HepG2 (cell line): Measurements from ENCODE around the gene SDHAF1. TPM values are rescaled to one million over a fixed set of nuclear protein-coding genes. Genes with fewer than 3 reads are reported as not detected.

Experiments
- ATAC-seq: fragments of 200-7000 bp; cut with Tn5 transposase; 3 replicates; pipeline ENCODE4 v1.9.1; 2020; ENCODE audit warnings: mild to moderate bottlenecking, moderate library complexity
- BruUV-seq: library from RNA; stranded (reverse); fragments of 400-500 nt; replicated peaks from 2 replicates; lab custom pipeline; 2021; lab: Mats Ljungman, UMichigan
- CTCF ChIA-PET: fragments of 300-600 bp; formaldehyde crosslinking; extraction: SDS; loops from one replicate; lab custom pipeline; 2021; ENCODE audit warnings: low total read pairs, inconsistent platforms, low intra/inter-chr PET ratio; lab: Yijun Ruan, JAX
- POLR2A ChIA-PET: fragments of 350-600 bp; sonication (Branson Sonifier 250); formaldehyde crosslinking; loops from one replicate; lab custom pipeline; 2020; ENCODE audit warnings: antibody characterized with exemption, inconsistent platforms; lab: Yijun Ruan, JAX
- DNase-seq: peaks from one replicate; pipeline ENCODE4 v3.0.0-alpha.2; 2015; ENCODE audit warnings: low spot score
- FAIRE-seq: peaks from 3 replicates; lab custom pipeline; 2011; peaks lifted over from hg19 to GRCh38; lab: Jason Lieb, UNC
- H2AFZ ChIP-seq: one replicate; pipeline ENCODE4 v1.6.1; 2011; ENCODE audit warnings: low read length, inconsistent platforms
- H3K27ac ChIP-seq: fragments of 300-600 bp; 3 replicates; pipeline ENCODE4 v1.8.0; 2011; ENCODE audit warnings: mixed run types, mild to moderate bottlenecking, mixed read lengths, low read length, inconsistent platforms; ENCODE audit not compliant: insufficient read depth; ENCODE audit errors: extremely low read length
- H3K27me3 ChIP-seq, 2 experiments: fragments of 200-600 bp in 1 of 2; 2 replicates in 1 of 2; 3 replicates in 1 of 2; pipeline versions ENCODE4 v1.6.0 to v1.8.0; 2011; ENCODE audit warnings: low read length in 2 of 2, mild to moderate bottlenecking in 2 of 2, moderate library complexity in 2 of 2, inconsistent platforms in 1 of 2; ENCODE audit not compliant: insufficient read depth in 2 of 2, control insufficient read depth in 1 of 2
- H3K36me3 ChIP-seq, 2 experiments: fragments of 200-600 bp in 1 of 2; replicated peaks in 1 of 2; 2 replicates in 1 of 2; 3 replicates in 1 of 2; pipeline versions ENCODE4 v1.5.1 to v1.8.0; 2011; ENCODE audit warnings: low read length in 2 of 2, inconsistent platforms in 1 of 2; ENCODE audit not compliant: insufficient read depth in 2 of 2, control insufficient read depth in 1 of 2
- H3K4me1 ChIP-seq: 2 replicates; pipeline ENCODE4 v1.5.1; 2012; ENCODE audit warnings: low read length, inconsistent platforms; ENCODE audit not compliant: insufficient read depth
- H3K4me2 ChIP-seq: 2 replicates; pipeline ENCODE4 v1.6.0; 2011; ENCODE audit warnings: low read depth, low read length, inconsistent platforms
- H3K4me3 ChIP-seq, 3 experiments: fragments of 200-600 bp in 1 of 3; sonication (generic), shearing (Covaris generic) in 1 of 3; replicated peaks in 1 of 3; 2 replicates each; pipeline ENCODE4 v1.5.1; 2011 to 2016; ENCODE audit warnings: low read length in 3 of 3, inconsistent platforms in 2 of 3, low read depth in 2 of 3, mild to moderate bottlenecking in 2 of 3, control low read depth in 1 of 3, mixed read lengths in 1 of 3; ENCODE audit not compliant: insufficient read depth in 1 of 3
- H3K79me2 ChIP-seq: one replicate; pipeline ENCODE4 v1.6.1; 2011; ENCODE audit warnings: low read length, inconsistent platforms; ENCODE audit not compliant: insufficient read depth
- H3K9ac ChIP-seq: 2 replicates; pipeline ENCODE4 v1.6.0; 2011; ENCODE audit warnings: mild to moderate bottlenecking, low read depth, low read length, inconsistent platforms; ENCODE audit not compliant: insufficient read depth
- H3K9me3 ChIP-seq: 2 replicates; pipeline ENCODE4 v1.5.1; 2012; ENCODE audit warnings: mild to moderate bottlenecking, low read length
- H4K20me1 ChIP-seq: 2 replicates; pipeline ENCODE4 v1.6.0; 2011; ENCODE audit warnings: inconsistent platforms, mild to moderate bottlenecking, low read length, moderate library complexity; ENCODE audit not compliant: insufficient read depth
- BCL3 ChIP-seq: sonication (generic); formaldehyde crosslinking; IDR thresholded peaks from 2 replicates; pipeline ENCODE4 v1.5.1; 2020; ENCODE audit warnings: mild to moderate bottlenecking, missing genetic modification reagents, moderate library complexity
- BCL6 ChIP-seq: IDR thresholded peaks from 2 replicates; pipeline ENCODE4 v1.6.1; 2016; ENCODE audit warnings: missing genetic modification reagents, missing compliant biosample characterization
- DBP ChIP-seq: sonication (generic); formaldehyde crosslinking; IDR thresholded peaks from 2 replicates; pipeline ENCODE4 v1.4.0; 2020; ENCODE audit warnings: missing genetic modification reagents; ENCODE audit errors: not compliant biosample characterization
- E2F5 ChIP-seq: sonication (generic); formaldehyde crosslinking; conservative IDR thresholded peaks from 2 replicates; pipeline ENCODE4 v1.4.0; 2020; ENCODE audit warnings: missing genetic modification reagents
- FOXM1 ChIP-seq: sonication (generic); formaldehyde crosslinking; IDR thresholded peaks from 2 replicates; pipeline ENCODE4 v1.5.0; 2020; ENCODE audit warnings: missing genetic modification reagents
- KDM5A ChIP-seq: fragments of 200-600 bp; sonication (generic); IDR thresholded peaks from 2 replicates; pipeline ENCODE4 v1.7.0; 2018; ENCODE audit warnings: antibody characterized with exemption, mild to moderate bottlenecking, low read length, borderline replicate concordance
- SRY ChIP-seq: sonication (generic); formaldehyde crosslinking; IDR thresholded peaks from 2 replicates; pipeline ENCODE4 v1.8.0; 2022; ENCODE audit warnings: mild to moderate bottlenecking, missing genetic modification reagents
- TCF7 ChIP-seq: sonication (generic); IDR thresholded peaks from 2 replicates; pipeline ENCODE4 v1.6.1; 2016; ENCODE audit warnings: antibody characterized with exemption, low read depth
- THRA ChIP-seq: sonication (generic); formaldehyde crosslinking; IDR thresholded peaks from 2 replicates; pipeline ENCODE4 v1.4.0; 2020; ENCODE audit warnings: missing genetic modification reagents, borderline replicate concordance
- ZBTB49 ChIP-seq: sonication (generic); formaldehyde crosslinking; IDR thresholded peaks from 2 replicates; pipeline ENCODE4 v1.4.0; 2020; ENCODE audit warnings: missing genetic modification reagents, borderline replicate concordance
- ZC3H4 ChIP-seq: sonication (generic); formaldehyde crosslinking; IDR thresholded peaks from 2 replicates; pipeline ENCODE4 v1.4.0; 2020; ENCODE audit warnings: missing genetic modification reagents, borderline replicate concordance
- ZNF121 ChIP-seq: sonication (generic); formaldehyde crosslinking; IDR thresholded peaks from 2 replicates; pipeline ENCODE4 v1.5.0; 2020; ENCODE audit warnings: mild to moderate bottlenecking, missing genetic modification reagents
- ZNF362 ChIP-seq: sonication (generic); formaldehyde crosslinking; IDR thresholded peaks from 2 replicates; pipeline ENCODE4 v1.4.0; 2020; ENCODE audit warnings: missing genetic modification reagents, mild to moderate bottlenecking, borderline replicate concordance
- ZNF484 ChIP-seq: sonication (generic); formaldehyde crosslinking; IDR thresholded peaks from 2 replicates; pipeline ENCODE4 v1.5.1; 2020; ENCODE audit warnings: mild to moderate bottlenecking, low read depth, missing genetic modification reagents, borderline replicate concordance
- ZNF737 ChIP-seq: sonication (generic); formaldehyde crosslinking; IDR thresholded peaks from 2 replicates; pipeline ENCODE4 v1.5.0; 2020; ENCODE audit warnings: missing genetic modification reagents, mild to moderate bottlenecking, borderline replicate concordance
- WGBS: methylation state at CpG from one replicate; pipeline ENCODE4 v1.1.6; 2017; ENCODE audit warnings: low lambda C conversion rate; 5-methylcytosine and 5-hydroxymethylcytosine counted together
- in situ Hi-C: cut with HindIII; loops from 2 replicates; pipeline ENCODE4 v1.10.0; 2017; ENCODE audit warnings: low pct_unique_long_range_greater_than_20kb; ENCODE audit not compliant: extremely low pct_ligation_motif_present
- intact Hi-C: fragments of 100-400 bp; cut with micrococcal nuclease; formaldehyde crosslinking; loops from one replicate; pipeline ENCODE4 v1.10.0; 2022; ENCODE audit not compliant: unreplicated experiment
- polyA plus RNA-seq, 8 experiments: library from polyadenylated mRNA; depleted of rRNA in 3 of 8; stranded (reverse) in 7 of 8; unstranded in 1 of 8; fragments of >200 nt; fragmentation: Illumina TruSeq in 4 of 8; extraction: Trizol in 4 of 8; gene quantifications; 2 replicates each; pipeline versions ENCODE4 v1.2.1 to v1.2.3, GENCODE V29; 2011 to 2016; ENCODE audit warnings: low read depth in 4 of 8, missing spikeins in 1 of 8, mixed read lengths in 1 of 8; ENCODE audit not compliant: insufficient read depth in 1 of 8
- total RNA-seq, 5 experiments: library from RNA; depleted of rRNA; stranded (reverse); fragments of >200 nt; fragmentation: Illumina TruSeq; extraction: Trizol; gene quantifications; 2 replicates each; pipeline ENCODE4 v1.2.3, GENCODE V29; 2016; ENCODE audit warnings: low read depth in 1 of 5

Gene SDHAF1
- total and polyA plus RNA-seq, 2 of the 13 experiments (the other 11 are each of a cell fraction or from before 2014, with no cell fraction given), result 17.8 to 22.8 TPM

- Histone ChIP-seq H3K9ac (no peak overlapping the region), H2AFZ (no peak overlapping the region), H3K79me2 (peaks cover 18% of the 10 kb centered on the region), H4K20me1 (peaks cover 5% of the 10 kb centered on the region), H3K4me1 (peaks cover 34% of the 10 kb centered on the region), H3K9me3 (no peaks in the 10 kb centered on the region), H3K27ac (peak overlapping the region; percentile 42), H3K36me3 (no peaks in the 10 kb centered on the region), H3K4me2 (peak overlapping the region; percentile 49), H3K4me3 (no peak overlapping the region), H3K27me3 (peaks cover 0 to under 1% of the 10 kb centered on the region in 2 experiments; a peak in 3 of 5 replicates)
- intact Hi-C loops, result no loop called here
- WGBS, result 38% methylated on average over 7 of the region's 7 CpGs
- ATAC-seq, result no peak
- CTCF ChIA-PET, result no interaction called here
- no peak for DNase-seq
- POLR2A ChIA-PET, result interaction anchor here (0.7 to 4.2 kb wide), 6 partner anchors 17 to 223 kb away, joined by 3 to 14 read pairs (median 4); partner anchors contain the start of genes ALKBH6, SYNE4, THAP8 and WDR62
- FAIRE-seq, result no peak
- in situ Hi-C loops, result no loop called here
- no TSS peak for BruUV-seq
- TF ChIP-seq KDM5A (no peak), THRA (no peak), ZNF484 (no peak), DBP (CRISPR knock-in tag) (no peak), ZBTB49 (no peak), ZC3H4 (no peak), ZNF121 (CRISPR knock-in tag) (peak; percentile 63; the same call in 1 of the 2 replicates), BCL3 (no peak), SRY (CRISPR knock-in tag) (no peak), TCF7 (no peak), ZNF362 (CRISPR knock-in tag) (peak; percentile 5; the same call in 1 of the 2 replicates), BCL6 (CRISPR knock-in tag) (peak; percentile 5; the same call in 1 of the 2 replicates), FOXM1 (CRISPR knock-in tag) (no peak), ZNF737 (CRISPR knock-in tag) (no peak), E2F5 (CRISPR knock-in tag) (no peak)
Observed at GRCh38 chr19:35991731-35992450, 3.1 kb upstream of the SDHAF1 start.
